HEK293T (cell line): ENCODE measurements around the gene EFHC2.

Source experiments
- ARNT ChIP-seq: fragments of 450-650 bp; IDR thresholded peaks from 2 replicates; pipeline ENCODE4 v1.6.1; 2017; ENCODE audit warnings: mild to moderate bottlenecking
- BHLHE40 ChIP-seq: fragments of 450-650 bp; IDR thresholded peaks from 2 replicates; pipeline ENCODE4 v1.6.1; 2016; ENCODE audit warnings: mild to moderate bottlenecking, moderate library complexity, borderline replicate concordance
- FOXM1 ChIP-seq: fragments of 450-650 bp; IDR thresholded peaks from 2 replicates; pipeline ENCODE4 v1.6.1; 2017; ENCODE audit warnings: mild to moderate bottlenecking, borderline replicate concordance
- LEF1 ChIP-seq: fragments of 450-650 bp; IDR thresholded peaks from 2 replicates; pipeline ENCODE4 v1.6.1; 2017; ENCODE audit warnings: mild to moderate bottlenecking, borderline replicate concordance

DNA sequence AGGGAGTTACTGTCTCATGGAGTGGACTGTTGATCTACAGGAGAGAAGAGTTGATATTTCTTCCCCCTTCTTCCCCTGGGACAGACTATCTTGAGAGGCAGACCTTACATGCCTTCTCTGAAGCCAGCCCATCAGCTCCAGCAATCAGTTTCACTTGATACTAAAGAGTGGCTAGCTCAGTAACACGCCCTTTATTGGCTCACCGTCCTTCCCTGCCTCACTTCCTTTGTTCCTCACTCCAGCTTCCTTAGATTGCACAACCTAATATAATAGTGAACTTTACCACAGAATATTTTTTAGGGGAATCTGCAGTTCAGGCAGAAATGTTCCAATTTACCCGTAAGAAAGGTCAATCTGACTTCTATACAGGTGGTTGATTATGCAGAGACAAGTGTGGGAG is 242.2 kb downstream of the EFHC2 start:
- TF ChIP-seq FOXM1, result no peak
- TF ChIP-seq LEF1, result no peak
- no peak for TF ChIP-seq BHLHE40
- no peak for TF ChIP-seq ARNT
